Endometrial microvascular endothelial cells (primary cell): Measurements from ENCODE around the gene SSTR3. TPM values are rescaled to one million over a fixed set of nuclear protein-coding genes. Genes with fewer than 3 reads are reported as not detected.
"Not testable (repeated sequence)": the region's sequence is repeated elsewhere in the genome, so short reads cannot be mapped to it uniquely, and the experiment has no call there.

ENCODE experiments used
- in situ Hi-C: cut with HindIII; loops from 2 replicates; pipeline ENCODE4 v1.10.0; 2017; ENCODE audit warnings: low sequenced_read_pairs, low pct_unique_long_range_greater_than_20kb; ENCODE audit errors: inconsistent ontology term
- total RNA-seq: library from RNA; depleted of rRNA; stranded (reverse); fragments of >200 nt; gene quantifications from one replicate; pipeline ENCODE4 v1.2.3, GENCODE V29; 2015; ENCODE audit errors: inconsistent ontology term

SSTR3 gene
- total RNA-seq, 1 donor from 2014 or later: not detected

GRCh38 chr22:37175414-37176281, 36.6 kb downstream of the SSTR3 start:
- in situ Hi-C loops: no loop called here

GRCh38 chr22:37174964-37175363, 37.3 kb downstream of the SSTR3 start:
- in situ Hi-C loops: no loop called here

- in situ Hi-C loops: no loop called here
Observed at GRCh38 chr22:37173709-37174108, 38.6 kb downstream of the SSTR3 start.

GRCh38 chr22:37172266-37173245, 39.7 kb downstream of the SSTR3 start:
- in situ Hi-C loops: no loop called here

GRCh38 chr22:37171662-37172061, 40.6 kb downstream of the SSTR3 start:
- in situ Hi-C loops: no loop called here

- in situ Hi-C loops: not testable (repeated sequence)
Observed at GRCh38 chr22:37170689-37171405, 41.4 kb downstream of the SSTR3 start.

GRCh38 chr22:37169947-37170688, 42.2 kb downstream of the SSTR3 start:
- in situ Hi-C loops: loop anchor here (10.0 kb wide), 1 partner anchor 95 kb away; no protein-coding TSS in a partner anchor

- in situ Hi-C loops: loop anchor here (10.0 kb wide), 1 partner anchor 95 kb away; no protein-coding TSS in a partner anchor
Observed at GRCh38 chr22:37169406-37169805, 42.9 kb downstream of the SSTR3 start.

- in situ Hi-C loops: loop anchor here (10.0 kb wide), 1 partner anchor 93 kb away; no protein-coding TSS in a partner anchor
Observed at GRCh38 chr22:37167981-37168647, 44.2 kb downstream of the SSTR3 start.

- in situ Hi-C loops: loop anchor here (10.0 kb wide), 1 partner anchor 93 kb away; no protein-coding TSS in a partner anchor
Observed at GRCh38 chr22:37167176-37167980, 44.9 kb downstream of the SSTR3 start.

GRCh38 chr22:37166675-37167066, 45.6 kb downstream of the SSTR3 start:
- in situ Hi-C loops: loop anchor here (10.0 kb wide), 1 partner anchor 92 kb away; no protein-coding TSS in a partner anchor

GRCh38 chr22:37165940-37166674, 46.2 kb downstream of the SSTR3 start:
- in situ Hi-C loops: loop anchor here (10.0 kb wide), 1 partner anchor 91 kb away; no protein-coding TSS in a partner anchor

- in situ Hi-C loops: loop anchor here (10.0 kb wide), 1 partner anchor 90 kb away; no protein-coding TSS in a partner anchor
Observed at GRCh38 chr22:37165066-37165465, 47.2 kb downstream of the SSTR3 start.

- in situ Hi-C loops: loop anchor here (10.0 kb wide), 1 partner anchor 90 kb away; no protein-coding TSS in a partner anchor
Observed at GRCh38 chr22:37164505-37164887, 47.8 kb downstream of the SSTR3 start.

- in situ Hi-C loops: loop anchor here (10.0 kb wide), 1 partner anchor 89 kb away; no protein-coding TSS in a partner anchor
Observed at GRCh38 chr22:37163575-37164504, 48.4 kb downstream of the SSTR3 start.
